Activated CD4-positive, CD25-positive, alpha-beta regulatory T cell (primary cell): ENCODE measurements around the gene PRADC1.

Experiments used
- DNase-seq, 4 experiments: peaks; one replicate each; lab custom pipeline; 2025; lab: John Stamatoyannopoulos, UW

The PRADC1 gene

GRCh38 chr2:73235315-73236028, 2.4 kb upstream of the PRADC1 start:
- DNase-seq, result no peak

- peak; percentile 70 to 77 (median 74) for DNase-seq
Observed at GRCh38 chr2:73233932-73234832, 1.1 kb upstream of the PRADC1 start, which contains the start of gene CCT7. Gene CCT7, plus strand, starts transcription at chr2:73234308. Its CDS starts 71 bp downstream, at chr2:73234379.

DNA sequence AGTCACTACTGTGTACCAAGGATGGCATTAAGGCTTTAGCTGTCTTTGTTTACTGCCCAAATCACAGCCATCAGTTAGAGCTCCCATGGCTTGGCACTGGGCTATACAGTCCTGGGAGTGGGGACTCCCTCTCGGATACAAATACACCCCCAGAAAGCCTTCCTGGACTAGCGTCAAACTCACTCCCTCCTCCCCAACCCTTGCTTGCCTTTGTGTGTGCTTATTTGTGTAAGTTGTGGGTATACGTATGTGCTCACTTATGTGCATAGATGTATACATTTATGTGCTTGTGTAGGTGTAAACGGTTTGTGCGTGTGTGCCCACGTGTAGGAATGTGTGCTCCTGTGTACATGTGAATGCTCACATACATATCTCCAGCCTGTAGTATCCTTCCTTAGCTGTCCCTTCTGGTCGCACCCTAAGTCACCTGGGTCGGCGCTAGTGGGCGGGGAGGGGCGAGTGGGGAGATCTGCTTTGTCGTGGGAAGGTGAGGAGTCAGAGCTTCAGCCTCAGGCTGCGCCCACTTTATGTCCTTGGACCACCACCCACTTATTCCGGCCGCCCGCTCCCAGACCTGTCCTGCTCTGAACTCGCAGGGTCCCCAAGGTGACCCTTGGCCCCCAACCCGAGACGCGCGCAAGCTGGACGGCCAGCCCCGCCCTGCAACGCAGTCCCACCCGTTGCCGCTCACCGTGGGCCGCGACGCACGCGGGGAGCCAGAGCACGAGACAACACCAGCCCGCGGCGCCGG, 461 bp downstream of the PRADC1 start:
- peak in 1 of 4 experiments; percentile 12 for DNase-seq

DNA sequence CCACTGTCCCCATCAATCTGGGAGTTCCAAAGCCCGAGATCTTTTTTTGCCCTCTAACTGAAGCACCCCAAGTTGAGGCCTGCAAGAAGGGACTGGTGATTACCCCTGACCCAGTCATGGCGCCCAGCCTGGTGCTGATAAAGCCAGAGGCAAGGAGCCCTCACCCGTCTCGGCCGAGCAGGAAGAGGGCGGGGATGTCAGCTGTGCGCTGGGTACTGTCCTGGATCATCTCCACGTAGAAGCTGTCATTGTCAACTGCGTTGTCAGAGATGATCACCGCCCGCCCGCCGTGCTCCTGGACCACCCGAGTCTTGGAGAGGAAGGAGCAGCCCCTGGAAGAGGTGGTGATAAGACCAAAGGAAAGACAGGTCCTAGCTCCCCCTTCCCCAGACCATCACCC, 4.4 kb downstream of the PRADC1 start:
- no peak for DNase-seq

DNA sequence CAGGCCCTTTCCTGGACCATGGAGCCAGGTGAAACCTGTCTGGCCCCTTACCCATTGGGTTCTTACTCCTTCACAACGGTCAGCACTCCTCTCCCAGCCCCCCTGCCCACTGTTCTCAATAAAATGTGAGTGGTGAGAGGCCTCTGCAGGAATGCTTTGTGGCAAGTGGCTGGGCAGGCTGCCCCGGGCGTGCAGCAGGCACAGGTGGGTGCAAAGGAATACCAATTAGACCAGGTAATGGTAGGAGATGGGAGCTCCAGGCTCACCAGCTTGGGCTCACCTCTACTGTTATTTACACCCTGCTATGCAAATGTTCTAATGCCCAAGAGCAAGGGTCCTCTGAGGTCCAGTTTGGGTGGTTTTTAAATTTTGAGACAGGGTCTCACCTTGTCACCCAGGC, 6.0 kb downstream of the PRADC1 start:
- no peak for DNase-seq

DNA sequence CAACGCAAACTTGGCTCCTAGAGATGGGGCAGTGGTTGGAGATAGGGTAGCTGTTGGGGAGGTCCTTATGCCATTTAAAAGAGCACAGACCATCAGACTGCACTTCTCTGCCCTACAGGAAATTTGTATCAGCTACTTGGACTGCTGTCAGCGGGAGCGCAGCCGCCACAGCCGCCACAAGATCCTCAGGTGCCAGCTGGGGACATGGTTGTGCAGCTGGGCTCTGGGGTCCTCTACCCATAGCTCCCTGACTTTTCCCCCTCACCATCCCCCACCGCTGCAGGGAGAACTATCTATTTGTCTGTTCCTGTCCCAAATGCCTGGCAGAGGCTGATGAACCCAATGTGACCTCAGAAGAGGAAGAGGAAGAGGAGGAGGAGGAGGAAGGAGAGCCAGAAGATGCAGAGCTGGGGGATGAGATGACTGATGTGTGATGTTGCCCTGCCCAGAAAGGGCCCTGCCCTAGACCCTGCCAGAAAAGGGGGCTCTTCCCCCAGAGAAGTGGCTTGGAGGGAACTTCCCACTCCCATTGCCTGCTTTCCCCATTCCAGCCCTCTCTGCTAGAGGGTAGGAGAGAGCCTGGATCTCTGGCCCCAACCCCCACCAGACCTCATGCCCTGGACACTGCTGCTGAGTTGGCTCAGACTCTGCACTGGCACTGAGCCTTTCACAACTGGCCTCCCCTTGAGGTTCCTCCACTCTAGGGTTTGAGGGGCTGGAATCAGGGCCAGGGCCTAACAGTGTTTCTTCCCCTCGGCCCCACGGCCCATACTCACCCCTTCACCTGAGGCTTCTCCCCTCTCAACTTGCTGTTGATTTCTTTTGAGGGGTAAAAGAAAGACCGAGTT, 7.3 kb downstream of the PRADC1 start:
- DNase-seq, result no peak

DNA sequence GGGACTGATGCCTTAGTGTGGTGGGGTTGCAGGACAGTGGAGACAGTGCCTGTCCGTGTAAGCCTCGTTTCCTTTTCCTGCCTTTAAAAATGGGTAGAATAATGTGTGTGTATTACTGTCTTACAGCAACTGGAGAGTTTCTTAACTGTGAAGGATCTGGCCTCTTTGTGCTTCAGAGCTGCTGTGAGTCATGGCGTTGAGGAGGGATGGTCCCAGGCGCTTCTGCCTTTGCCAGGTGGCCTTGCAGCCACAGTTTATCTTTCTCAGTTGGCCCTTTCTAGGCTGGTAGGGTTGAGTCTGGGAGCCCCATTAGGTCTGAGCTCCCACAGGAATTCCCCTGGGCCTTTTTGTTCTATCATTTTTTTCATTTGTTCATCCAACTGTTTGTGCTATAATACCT, 9.2 kb downstream of the PRADC1 start:
- no peak for DNase-seq

DNA sequence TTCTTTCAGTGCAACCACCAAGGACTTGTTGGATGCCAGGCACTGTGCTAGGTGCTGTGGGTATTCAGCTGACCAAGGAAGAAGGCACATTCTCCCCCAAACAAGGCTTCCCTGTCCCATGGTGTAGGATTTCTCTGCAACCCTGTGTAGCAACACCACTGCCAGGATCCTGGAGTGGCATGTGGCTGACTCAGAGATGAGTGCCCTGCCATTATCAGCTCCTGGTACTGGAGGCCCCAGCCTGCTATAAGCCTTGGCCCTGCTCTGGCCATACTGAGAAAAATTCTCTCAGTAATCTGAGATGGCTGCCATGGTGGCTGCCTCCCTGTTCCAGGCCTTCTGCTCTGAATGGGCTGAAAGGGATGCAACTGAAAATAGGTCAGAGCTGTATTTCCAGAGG, 14.7 kb downstream of the PRADC1 start:
- DNase-seq, result no peak

- no peak for DNase-seq
Observed at GRCh38 chr2:73217826-73218225, 15.2 kb downstream of the PRADC1 start.

- DNase-seq, result no peak
Observed at GRCh38 chr2:73217160-73217559, 15.9 kb downstream of the PRADC1 start.

- DNase-seq, result no peak
Observed at GRCh38 chr2:73215254-73215653, 17.8 kb downstream of the PRADC1 start.

DNA sequence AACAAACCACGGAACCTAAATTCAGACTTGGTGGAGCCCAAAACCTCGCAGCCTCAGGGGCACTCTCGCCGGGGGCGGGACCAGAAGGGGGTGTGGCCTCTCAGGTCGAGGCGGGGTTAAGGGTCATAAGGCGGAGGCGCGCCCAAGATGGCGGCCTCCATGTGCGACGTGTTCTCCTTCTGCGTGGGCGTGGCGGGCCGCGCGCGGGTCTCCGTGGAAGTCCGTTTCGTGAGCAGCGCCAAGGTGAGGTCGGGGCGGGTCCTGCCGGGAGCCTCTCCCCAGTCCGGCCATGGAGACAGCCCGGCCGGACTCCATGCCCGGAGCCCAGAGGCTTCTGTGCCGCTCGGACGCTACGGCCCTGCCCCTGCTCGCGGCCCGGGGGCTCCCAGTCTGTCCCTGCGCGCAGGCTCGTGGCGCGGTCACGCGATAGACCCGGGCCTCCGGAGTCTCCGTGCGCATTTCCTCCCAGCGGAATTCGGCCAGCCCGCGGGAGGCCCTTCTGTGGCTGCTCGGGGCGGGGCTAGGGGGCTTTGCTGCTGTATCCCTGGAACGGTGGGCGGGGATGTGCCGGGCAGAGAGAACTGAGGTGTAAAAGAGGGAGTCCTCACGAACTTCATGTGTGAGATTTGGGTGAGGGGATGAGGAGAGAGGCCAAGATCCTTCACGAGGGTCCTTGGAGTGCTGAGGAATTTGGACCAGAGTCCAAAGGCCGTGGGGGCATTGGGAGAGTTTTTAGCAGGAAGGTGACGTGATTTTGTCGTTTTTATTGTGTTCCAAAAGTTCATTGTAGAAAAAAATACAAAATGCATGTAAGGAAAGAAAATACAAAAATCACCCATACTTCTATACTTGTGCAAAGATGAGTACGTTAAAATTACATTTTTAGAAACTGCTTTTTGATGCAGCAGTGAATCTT, 18.7 kb downstream of the PRADC1 start, which contains the start of gene SMYD5:
TSS of gene SMYD5 (plus strand) at position 126 of the 916 bp plus-strand sequence. CDS start at position 148, 22 bp downstream.
- DNase-seq, result peak; percentile 79 to 88 (median 80)

DNA sequence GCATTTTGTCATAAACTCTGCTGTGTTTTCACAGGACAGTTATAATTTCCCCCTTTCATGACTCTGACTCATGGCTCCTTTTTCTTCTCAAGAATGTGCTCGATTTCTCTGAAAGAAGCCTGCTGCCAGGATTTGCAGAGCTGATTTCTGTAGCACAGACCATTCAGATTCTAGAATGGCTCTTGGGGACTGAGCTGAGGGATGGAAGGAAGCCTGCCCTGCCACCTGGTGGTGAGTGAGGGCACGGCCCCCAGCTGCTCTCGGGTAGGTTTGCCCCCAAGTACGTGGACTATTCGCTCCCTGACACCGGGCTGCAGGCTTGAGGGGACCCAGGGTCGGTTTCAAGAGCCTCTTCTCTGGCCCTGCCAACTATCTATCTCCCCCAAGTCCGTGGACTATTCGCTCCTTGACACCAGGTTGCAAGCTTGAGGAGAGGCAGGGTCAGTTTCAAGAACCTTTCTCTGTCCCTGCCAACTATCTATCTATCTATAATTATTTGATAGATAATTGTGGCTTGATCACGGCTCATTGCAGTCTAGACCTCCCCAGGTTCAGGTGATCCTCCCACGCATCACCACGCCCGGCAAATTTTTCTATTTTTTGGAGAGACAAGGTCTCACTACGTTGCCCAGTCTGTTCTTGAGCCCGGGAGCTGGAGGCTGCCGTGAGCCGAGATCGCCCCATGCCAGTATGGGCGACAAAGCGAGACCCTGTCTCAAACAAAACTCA, 20.4 kb downstream of the PRADC1 start:
- peak; percentile 49 to 62 (median 54) for DNase-seq

DNA sequence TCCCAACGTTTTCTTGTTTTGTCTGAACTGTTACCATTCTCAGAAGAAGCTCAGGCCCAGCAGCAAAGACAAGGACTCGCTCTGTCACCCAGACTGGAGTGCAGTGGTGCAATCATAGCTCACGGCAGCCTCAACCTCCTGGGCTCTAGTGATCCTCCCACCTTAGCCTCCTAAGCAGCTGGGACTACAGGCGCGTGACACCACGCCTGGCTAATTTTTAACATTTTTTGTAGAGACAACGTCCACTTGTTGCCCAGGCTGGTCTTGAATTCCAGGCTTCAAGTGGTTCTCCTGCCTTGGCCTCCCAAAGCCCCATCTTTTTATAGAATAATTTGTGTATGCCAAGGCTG, 21.0 kb downstream of the PRADC1 start:
- DNase-seq, result no peak

GRCh38 chr2:73210696-73211095, 22.3 kb downstream of the PRADC1 start:
- no peak for DNase-seq

GRCh38 chr2:73210019-73210418, 23.0 kb downstream of the PRADC1 start:
- no peak for DNase-seq

DNA sequence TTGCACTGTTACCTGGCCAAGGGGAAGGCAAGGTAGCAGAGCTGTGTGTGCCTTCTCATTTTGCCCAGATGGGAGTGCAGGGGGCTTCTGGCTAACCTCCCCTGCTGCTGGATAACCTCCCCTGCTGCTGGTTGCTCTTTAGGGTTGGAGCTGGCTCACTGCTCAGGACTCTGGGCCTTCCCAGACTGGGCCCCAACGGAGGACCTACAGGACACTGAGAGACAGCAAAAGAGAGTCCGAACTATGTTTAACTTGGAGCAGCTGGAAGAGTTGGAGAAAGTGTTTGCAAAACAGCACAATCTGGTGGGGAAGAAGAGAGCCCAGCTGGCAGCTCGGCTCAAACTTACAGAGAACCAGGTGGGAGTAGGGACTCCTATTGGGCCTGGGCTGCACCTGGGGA, 24.8 kb downstream of the PRADC1 start:
- DNase-seq, result no peak

DNA sequence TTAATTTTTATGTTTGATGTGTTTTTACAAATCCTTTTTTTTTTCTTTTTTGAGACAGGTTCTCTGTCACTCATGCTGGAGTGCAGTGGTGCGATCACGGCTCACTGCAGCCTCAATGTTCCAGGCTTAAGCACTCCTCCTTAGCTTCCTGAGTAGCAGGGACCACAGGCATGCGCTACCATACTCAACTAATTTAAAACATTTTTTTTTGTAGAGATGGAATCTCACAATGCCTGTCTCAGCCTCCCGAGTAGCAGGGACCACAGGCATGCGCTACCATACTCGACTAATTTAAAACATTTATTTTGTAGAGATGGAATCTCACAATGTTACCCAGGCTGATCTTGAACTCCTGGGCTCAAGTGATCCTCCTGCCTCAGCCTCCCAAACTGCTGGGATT, 27.4 kb downstream of the PRADC1 start:
- no peak for DNase-seq

DNA sequence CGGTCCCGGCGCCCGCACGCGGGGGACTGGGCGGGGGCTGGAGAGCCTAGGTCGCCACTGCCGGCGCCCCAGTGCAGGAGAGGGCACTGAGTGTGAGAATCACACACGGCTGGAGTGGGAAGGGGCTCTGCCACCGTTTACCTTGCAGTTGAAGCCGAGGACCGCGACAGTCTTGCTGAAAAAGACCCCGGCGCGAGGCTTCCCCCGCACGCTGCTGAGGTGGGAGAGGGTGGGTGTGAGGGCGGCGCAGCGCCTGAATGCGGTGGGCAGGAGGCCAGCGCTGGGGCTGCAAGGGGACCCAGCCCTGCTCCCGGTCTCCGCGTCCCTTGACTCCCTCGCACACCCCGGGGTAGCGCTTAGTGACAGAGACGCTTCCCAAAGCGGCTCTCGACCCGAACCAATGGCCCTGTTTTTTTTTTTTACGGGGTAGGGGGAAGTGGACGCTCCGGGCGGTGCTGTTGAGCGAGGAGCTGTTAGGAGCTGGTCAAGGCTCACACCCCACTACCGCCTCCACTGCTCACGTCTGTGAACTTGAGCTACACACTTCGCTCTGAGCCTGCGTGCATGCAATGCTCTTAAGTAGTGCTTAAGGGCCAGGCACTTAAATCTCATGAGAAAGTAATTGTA, 29.9 kb downstream of the PRADC1 start:
- no peak for DNase-seq
